KMS-11 (cell line): ENCODE results near the gene GRIK3.
"Not testable (repeated sequence)": the region's sequence is repeated elsewhere in the genome, so short reads cannot be mapped to it uniquely, and the experiment has no call there.

Experiments used
- H2AFZ ChIP-seq: fragments of 200-600 bp; sonication (generic); 2 replicates; pipeline ENCODE4 v1.6.1; 2016; ENCODE audit warnings: antibody characterized with exemption, mixed run types, low read depth
- H3K27ac ChIP-seq: fragments of 200-600 bp; sonication (generic); 2 replicates; pipeline ENCODE4 v1.6.1; 2016; ENCODE audit warnings: mild to moderate bottlenecking, mixed run types
- H3K27me3 ChIP-seq: fragments of 200-600 bp; sonication (generic); 2 replicates; pipeline ENCODE4 v1.6.1; 2017; ENCODE audit warnings: mild to moderate bottlenecking, low read depth, mixed run types, moderate library complexity; ENCODE audit not compliant: insufficient read depth
- H3K36me3 ChIP-seq: fragments of 200-600 bp; sonication (generic); 2 replicates; pipeline ENCODE4 v1.6.1; 2017; ENCODE audit warnings: mild to moderate bottlenecking, mixed run types; ENCODE audit not compliant: insufficient read depth
- H3K4me1 ChIP-seq: fragments of 200-600 bp; sonication (generic); 2 replicates; pipeline ENCODE4 v1.6.1; 2016; ENCODE audit warnings: mild to moderate bottlenecking, low read depth, mixed run types; ENCODE audit not compliant: poor library complexity, severe bottlenecking
- H3K4me2 ChIP-seq: fragments of 200-600 bp; sonication (generic); 2 replicates; pipeline ENCODE4 v1.7.0; 2016; ENCODE audit warnings: mild to moderate bottlenecking, mixed run types
- H3K4me3 ChIP-seq: fragments of 200-600 bp; sonication (generic); IDR thresholded peaks from 2 replicates; pipeline ENCODE4 v1.6.1; 2017; ENCODE audit warnings: low read depth, low read length, mixed read lengths; ENCODE audit not compliant: insufficient read depth
- H3K79me2 ChIP-seq: fragments of 200-600 bp; sonication (generic); 2 replicates; pipeline ENCODE4 v1.6.1; 2016; ENCODE audit warnings: low read depth, mixed run types; ENCODE audit not compliant: insufficient read depth
- H3K9ac ChIP-seq: fragments of 200-600 bp; sonication (generic); 2 replicates; pipeline ENCODE4 v1.6.1; 2016; ENCODE audit warnings: mild to moderate bottlenecking, mixed run types
- H4K20me1 ChIP-seq: fragments of 200-600 bp; sonication (generic); 2 replicates; pipeline ENCODE4 v1.6.1; 2016; ENCODE audit warnings: mild to moderate bottlenecking, mixed run types; ENCODE audit not compliant: insufficient read depth
- TF ChIP-seq, protein P1 (sequence below): fragments of 200-600 bp; sonication (generic); conservative IDR thresholded peaks from 2 replicates; pipeline ENCODE4 v1.6.1; 2017; ENCODE audit warnings: low read depth, mild to moderate bottlenecking, antibody characterized with exemption, low read length, moderate library complexity, mixed read lengths

GRIK3 gene

DNA sequence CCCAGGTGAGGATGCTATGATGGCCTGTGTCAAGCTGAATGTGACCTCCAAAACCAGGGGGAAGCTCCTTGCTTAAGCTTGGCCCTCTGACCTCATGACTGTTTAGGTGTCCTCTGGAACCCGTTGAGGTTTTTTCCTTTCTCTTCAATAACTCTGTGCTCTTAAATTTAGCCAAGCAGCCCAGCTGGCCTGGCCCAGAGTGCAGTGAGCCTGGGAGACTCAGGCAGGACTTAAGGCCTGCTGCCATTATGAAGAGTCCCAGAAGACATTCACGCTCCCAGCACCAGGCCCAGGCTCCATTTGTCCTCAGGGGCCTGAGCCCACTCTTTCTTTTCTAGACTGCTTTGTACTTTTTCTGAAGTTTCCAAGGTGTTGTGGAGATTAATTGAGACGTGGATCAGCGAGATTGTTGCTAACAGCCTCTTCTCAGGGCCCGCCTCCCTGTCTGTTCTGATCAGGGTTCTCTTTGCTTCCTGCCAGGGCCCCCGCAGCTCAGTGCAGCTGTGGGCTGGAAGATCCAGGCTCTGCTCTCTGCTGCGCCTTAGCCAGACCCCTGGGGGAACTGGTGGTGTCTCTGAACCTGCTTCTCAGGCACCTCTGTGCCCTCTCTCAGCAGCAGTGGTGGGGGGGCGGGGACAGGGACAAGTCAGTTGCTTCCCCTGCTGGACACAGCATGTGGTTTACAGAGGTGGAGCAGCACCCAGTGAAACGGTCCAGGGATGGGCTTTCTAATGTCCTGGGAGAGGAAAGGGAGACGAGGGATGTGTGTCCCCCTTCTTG lies 124.2 kb downstream of the GRIK3 start:
- Histone ChIP-seq H3K4me3 (no peak overlapping the region), H3K4me1 (no peaks in the 10 kb centered on the region), H3K9ac (no peak overlapping the region), H3K27me3 (peaks cover 24% of the 10 kb centered on the region; the same call in 1 of the 2 replicates), H3K36me3 (no peaks in the 10 kb centered on the region), H3K4me2 (no peak overlapping the region), H3K79me2 (no peaks in the 10 kb centered on the region), H3K27ac (no peak overlapping the region), H2AFZ (no peak overlapping the region), H4K20me1 (no peaks in the 10 kb centered on the region)
- TF ChIP-seq, protein P1, sequence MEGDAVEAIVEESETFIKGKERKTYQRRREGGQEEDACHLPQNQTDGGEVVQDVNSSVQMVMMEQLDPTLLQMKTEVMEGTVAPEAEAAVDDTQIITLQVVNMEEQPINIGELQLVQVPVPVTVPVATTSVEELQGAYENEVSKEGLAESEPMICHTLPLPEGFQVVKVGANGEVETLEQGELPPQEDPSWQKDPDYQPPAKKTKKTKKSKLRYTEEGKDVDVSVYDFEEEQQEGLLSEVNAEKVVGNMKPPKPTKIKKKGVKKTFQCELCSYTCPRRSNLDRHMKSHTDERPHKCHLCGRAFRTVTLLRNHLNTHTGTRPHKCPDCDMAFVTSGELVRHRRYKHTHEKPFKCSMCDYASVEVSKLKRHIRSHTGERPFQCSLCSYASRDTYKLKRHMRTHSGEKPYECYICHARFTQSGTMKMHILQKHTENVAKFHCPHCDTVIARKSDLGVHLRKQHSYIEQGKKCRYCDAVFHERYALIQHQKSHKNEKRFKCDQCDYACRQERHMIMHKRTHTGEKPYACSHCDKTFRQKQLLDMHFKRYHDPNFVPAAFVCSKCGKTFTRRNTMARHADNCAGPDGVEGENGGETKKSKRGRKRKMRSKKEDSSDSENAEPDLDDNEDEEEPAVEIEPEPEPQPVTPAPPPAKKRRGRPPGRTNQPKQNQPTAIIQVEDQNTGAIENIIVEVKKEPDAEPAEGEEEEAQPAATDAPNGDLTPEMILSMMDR: no peak

DNA sequence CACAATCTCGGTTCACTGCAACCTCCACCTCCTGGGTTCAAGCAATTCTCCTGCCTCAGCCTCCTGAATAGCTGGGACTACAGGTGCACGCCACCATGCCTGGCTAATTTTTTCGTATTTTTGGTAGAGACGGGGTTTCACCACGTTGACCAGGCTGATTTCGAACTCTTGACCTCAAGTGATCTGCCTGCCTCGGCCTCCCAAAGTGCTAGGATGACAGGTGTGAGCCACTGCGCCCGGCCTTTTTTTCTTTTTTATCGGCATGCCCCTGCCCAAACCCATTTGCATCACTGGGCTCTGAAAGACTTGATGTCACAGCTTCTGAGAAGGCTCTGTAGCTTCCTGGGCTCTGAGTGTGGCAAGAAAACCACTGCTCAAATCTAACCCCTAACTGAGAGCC lies 125.0 kb downstream of the GRIK3 start:
- H2AFZ ChIP-seq, H3K9ac ChIP-seq, H3K36me3 ChIP-seq, H3K4me3 ChIP-seq, H3K4me1 ChIP-seq, H3K27ac ChIP-seq, H4K20me1 ChIP-seq, H3K79me2 ChIP-seq, H3K4me2 ChIP-seq: not testable (repeated sequence)
- peaks cover 21% of the 10 kb centered on the region; the same call in 1 of the 2 replicates for H3K27me3 ChIP-seq

DNA sequence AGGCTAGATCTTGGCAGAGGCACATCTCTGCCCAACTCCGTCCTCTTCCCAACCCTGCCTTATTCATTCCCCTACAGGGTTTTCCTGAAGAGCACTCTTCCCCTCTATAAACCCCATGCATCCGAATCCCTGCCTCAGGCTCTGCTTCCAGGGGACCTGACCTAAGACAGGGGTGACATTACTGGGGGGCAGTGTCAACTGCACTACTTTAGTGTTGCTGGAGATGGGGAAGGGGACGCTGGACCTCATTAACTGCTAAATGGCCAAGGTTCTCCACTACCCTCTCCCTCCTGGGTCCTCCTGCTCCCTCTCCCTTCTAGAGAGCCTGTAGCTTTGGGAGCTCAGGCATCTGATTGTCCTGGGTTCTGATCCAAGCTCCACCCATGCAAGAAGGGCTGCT lies 126.2 kb downstream of the GRIK3 start:
- TF ChIP-seq, protein P1: no peak
- H3K4me3 ChIP-seq: no peak overlapping the region
- H3K36me3 ChIP-seq: no peaks in the 10 kb centered on the region
- no peak overlapping the region for H3K4me2 ChIP-seq
- peaks cover 21% of the 10 kb centered on the region; the same call in 1 of the 2 replicates for H3K27me3 ChIP-seq
- no peaks in the 10 kb centered on the region for H3K79me2 ChIP-seq
- no peak overlapping the region for H2AFZ ChIP-seq
- H3K4me1 ChIP-seq: no peaks in the 10 kb centered on the region
- no peaks in the 10 kb centered on the region for H4K20me1 ChIP-seq
- H3K27ac ChIP-seq: no peak overlapping the region
- no peak overlapping the region for H3K9ac ChIP-seq

DNA sequence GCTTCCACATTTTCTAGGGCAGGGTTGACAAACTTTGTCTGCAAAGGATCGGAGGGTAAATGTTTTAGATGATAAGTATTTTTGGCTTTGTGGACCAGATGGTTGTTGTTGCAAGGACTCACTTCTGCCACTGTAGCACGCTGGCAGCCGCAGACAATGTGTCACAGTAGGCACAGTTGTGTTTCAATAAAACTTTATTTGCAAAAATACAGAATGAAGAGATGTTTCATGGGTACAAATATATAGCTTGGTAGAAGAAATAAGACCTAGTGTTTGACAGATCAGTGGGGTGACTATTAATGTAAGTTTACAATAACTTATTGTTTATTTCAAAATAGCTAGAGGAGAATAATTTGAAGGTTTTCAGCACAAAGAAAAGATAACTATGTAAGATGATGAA lies 127.8 kb downstream of the GRIK3 start:
- Histone ChIP-seq H3K36me3 (no peaks in the 10 kb centered on the region), H3K4me2 (no peak overlapping the region), H3K79me2 (no peaks in the 10 kb centered on the region), H4K20me1 (no peaks in the 10 kb centered on the region), H3K27me3 (peaks cover 23% of the 10 kb centered on the region; the same call in 1 of the 2 replicates), H3K4me3 (no peak overlapping the region), H3K9ac (no peak overlapping the region), H2AFZ (no peak overlapping the region), H3K27ac (no peak overlapping the region), H3K4me1 (no peaks in the 10 kb centered on the region)
- TF ChIP-seq, protein P1: no peak

DNA sequence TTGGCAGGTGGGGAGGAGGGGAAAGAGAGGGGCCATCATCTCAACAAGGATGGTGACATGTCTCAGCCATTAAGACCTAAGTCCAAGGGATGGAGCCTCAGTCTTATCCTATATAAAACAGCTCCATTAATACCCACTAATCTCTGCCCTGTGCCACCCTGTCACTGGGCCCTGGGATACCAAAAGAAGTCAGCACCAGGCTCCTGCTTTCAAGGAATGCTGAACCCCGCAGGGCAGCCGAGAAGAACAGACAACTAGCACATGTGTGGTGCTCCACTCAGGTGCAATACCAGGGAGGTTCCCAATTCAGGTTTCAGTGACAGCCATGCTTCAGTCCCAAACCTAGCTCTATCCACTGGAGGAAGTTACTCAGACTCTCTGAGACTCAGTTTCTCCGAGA lies 128.4 kb downstream of the GRIK3 start:
- TF ChIP-seq, protein P1: no peak
- H3K9ac ChIP-seq: no peak overlapping the region
- H2AFZ ChIP-seq: no peak overlapping the region
- no peak overlapping the region for H3K4me3 ChIP-seq
- no peaks in the 10 kb centered on the region for H3K36me3 ChIP-seq
- peaks cover 18% of the 10 kb centered on the region; the same call in 1 of the 2 replicates for H3K27me3 ChIP-seq
- no peak overlapping the region for H3K4me2 ChIP-seq
- no peaks in the 10 kb centered on the region for H3K4me1 ChIP-seq
- no peaks in the 10 kb centered on the region for H3K79me2 ChIP-seq
- no peaks in the 10 kb centered on the region for H4K20me1 ChIP-seq
- no peak overlapping the region for H3K27ac ChIP-seq
